CD4-positive, alpha-beta T cell treated with Interleukin-12 subunit alpha and Interleukin-12 subunit beta, for 1 hour (primary cell): ENCODE results near the gene LATS2.

Experiments used
- DNase-seq: peaks from one replicate; pipeline ENCODE4 v3.0.0-alpha.2; 2020

Gene LATS2

GRCh38 chr13:21013682-21014038 lies 47.7 kb downstream of the LATS2 start:
- DNase-seq: no peak

- DNase-seq: no peak
Measured at GRCh38 chr13:21012841-21013681, 48.3 kb downstream of the LATS2 start.

- DNase-seq: no peak
Measured at GRCh38 chr13:21012211-21012610, 49.2 kb downstream of the LATS2 start.

- DNase-seq: no peak
Measured at GRCh38 chr13:21011378-21011777, 50.0 kb downstream of the LATS2 start.

- no peak for DNase-seq
Measured at GRCh38 chr13:21010621-21011020, 50.8 kb downstream of the LATS2 start.

GRCh38 chr13:21009036-21009435 lies 52.4 kb downstream of the LATS2 start:
- no peak for DNase-seq

- DNase-seq: no peak
Measured at GRCh38 chr13:21008026-21008425, 53.4 kb downstream of the LATS2 start.

GRCh38 chr13:21006141-21007005 lies 55.0 kb downstream of the LATS2 start:
- DNase-seq: no peak

- DNase-seq: no peak
Measured at GRCh38 chr13:21005193-21005592, 56.2 kb downstream of the LATS2 start.

- no peak for DNase-seq
Measured at GRCh38 chr13:21001471-21001870, 59.9 kb downstream of the LATS2 start.

- no peak for DNase-seq
Measured at GRCh38 chr13:21000647-21001046, 60.7 kb downstream of the LATS2 start.

GRCh38 chr13:20998649-20999415 lies 62.6 kb downstream of the LATS2 start:
- DNase-seq: no peak

- no peak for DNase-seq
Measured at GRCh38 chr13:20997301-20998161, 63.9 kb downstream of the LATS2 start.

- no peak for DNase-seq
Measured at GRCh38 chr13:20995245-20995838, 66.0 kb downstream of the LATS2 start.

GRCh38 chr13:20994441-20994821 lies 67.0 kb downstream of the LATS2 start:
- DNase-seq: no peak

GRCh38 chr13:20993661-20994440 lies 67.5 kb downstream of the LATS2 start:
- DNase-seq: no peak

GRCh38 chr13:20993211-20993610 lies 68.2 kb downstream of the LATS2 start:
- no peak for DNase-seq

GRCh38 chr13:20991741-20992520 lies 69.5 kb downstream of the LATS2 start:
- no peak for DNase-seq

GRCh38 chr13:20990910-20991525 lies 70.4 kb downstream of the LATS2 start:
- no peak for DNase-seq
